ENCODE results near the gene PUM2. TPM values are rescaled to one million over a fixed set of nuclear protein-coding genes. Genes with fewer than 3 reads are reported as not detected.

PUM2 gene
- total and polyA plus RNA-seq, 2 of the 8 experiments (the other 6 are each of a cell fraction or from before 2014, with no cell fraction given): 46.6 to 114 TPM

DNA sequence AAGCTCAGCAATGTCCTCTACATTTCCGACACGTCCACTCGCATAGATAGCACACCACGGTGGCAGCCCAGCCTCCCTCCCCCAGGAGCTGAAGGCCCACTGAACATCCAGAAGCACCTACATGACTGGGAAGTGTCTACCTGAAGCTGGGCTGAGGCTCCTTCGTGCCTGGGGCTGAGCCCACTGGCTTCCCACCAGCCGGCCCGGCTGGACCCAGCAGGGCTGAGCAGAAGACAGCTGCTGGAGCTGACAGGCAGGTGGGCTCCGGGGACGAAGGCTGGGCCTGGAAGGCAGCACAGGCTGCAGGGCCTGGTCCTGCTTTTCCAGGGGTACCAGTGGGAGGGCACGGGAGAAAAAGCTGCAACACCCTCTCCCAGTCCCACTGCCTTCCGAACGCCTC is 139.2 kb downstream of the PUM2 start (continued):
- TF ChIP-seq, protein P1, sequence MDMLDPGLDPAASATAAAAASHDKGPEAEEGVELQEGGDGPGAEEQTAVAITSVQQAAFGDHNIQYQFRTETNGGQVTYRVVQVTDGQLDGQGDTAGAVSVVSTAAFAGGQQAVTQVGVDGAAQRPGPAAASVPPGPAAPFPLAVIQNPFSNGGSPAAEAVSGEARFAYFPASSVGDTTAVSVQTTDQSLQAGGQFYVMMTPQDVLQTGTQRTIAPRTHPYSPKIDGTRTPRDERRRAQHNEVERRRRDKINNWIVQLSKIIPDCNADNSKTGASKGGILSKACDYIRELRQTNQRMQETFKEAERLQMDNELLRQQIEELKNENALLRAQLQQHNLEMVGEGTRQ (IDR thresholded peaks at IDR 0.05; ENCODE audit: low read length): no peak

Data from H1 (cell line).